Caki2 (cell line): ENCODE data around the gene IFRD1. TPM values are rescaled to one million over a fixed set of nuclear protein-coding genes. Genes with fewer than 3 reads are reported as not detected.

ENCODE experiments used
- DNase-seq: peaks from one replicate; pipeline ENCODE4 v3.0.0-alpha.2; 2015; ENCODE audit warnings: low read depth
- in situ Hi-C: cut with HindIII; loops from 2 replicates; pipeline ENCODE4 v1.10.0; 2016; ENCODE audit warnings: low sequenced_read_pairs, low pct_unique_long_range_greater_than_20kb, mixed read lengths
- total RNA-seq: library from RNA; depleted of rRNA; stranded (reverse); fragments of >200 nt; shearing (Covaris generic); gene quantifications from 2 replicates; pipeline ENCODE4 v1.2.3, GENCODE V29; 2014; ENCODE audit warnings: low replicate concordance; rRNA removed

IFRD1 gene, protein sequence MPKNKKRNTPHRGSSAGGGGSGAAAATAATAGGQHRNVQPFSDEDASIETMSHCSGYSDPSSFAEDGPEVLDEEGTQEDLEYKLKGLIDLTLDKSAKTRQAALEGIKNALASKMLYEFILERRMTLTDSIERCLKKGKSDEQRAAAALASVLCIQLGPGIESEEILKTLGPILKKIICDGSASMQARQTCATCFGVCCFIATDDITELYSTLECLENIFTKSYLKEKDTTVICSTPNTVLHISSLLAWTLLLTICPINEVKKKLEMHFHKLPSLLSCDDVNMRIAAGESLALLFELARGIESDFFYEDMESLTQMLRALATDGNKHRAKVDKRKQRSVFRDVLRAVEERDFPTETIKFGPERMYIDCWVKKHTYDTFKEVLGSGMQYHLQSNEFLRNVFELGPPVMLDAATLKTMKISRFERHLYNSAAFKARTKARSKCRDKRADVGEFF
- total RNA-seq: 21.3 and 37.5 TPM in 2 replicates

DNA sequence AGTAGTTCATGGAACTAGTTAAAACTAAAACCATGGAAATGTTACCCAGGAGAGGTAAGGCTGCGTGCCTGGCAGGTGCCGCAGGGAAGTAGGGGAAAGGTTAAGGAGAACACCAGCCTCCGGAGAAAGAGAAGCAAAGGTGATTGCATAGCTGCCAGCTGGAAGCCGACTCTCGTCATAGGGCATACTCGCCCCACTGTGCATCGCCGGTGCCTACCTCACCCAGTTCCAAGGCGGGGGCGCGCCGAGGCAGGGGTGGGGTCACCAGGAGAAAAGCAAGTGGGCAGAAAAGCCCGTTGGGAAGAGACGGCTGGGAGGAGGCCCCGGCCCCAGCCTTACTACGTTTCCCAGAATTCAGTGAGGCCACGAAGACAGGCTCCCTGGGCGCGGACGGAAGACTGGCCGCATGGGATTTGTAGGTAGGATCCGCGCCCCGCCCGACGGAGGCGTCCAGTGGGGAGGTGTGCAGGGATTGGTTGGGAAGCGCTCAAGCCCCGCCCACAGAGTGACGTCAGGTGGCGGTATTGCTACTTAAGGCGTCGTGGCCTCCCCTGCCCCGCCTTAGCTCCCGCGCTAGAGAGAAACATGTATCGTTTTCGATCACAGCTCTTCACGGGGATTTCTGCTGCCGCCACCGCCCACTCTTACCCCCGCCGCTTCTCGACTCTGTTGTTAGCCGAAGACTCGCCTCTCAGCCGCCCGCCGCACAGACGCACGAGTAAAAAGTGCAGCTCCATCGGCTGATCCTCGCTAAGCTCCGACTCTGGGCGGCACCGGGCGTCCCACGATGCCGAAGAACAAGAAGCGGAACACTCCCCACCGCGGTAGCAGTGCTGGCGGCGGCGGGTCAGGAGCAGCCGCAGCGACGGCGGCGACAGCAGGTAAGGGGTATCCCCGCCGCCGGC is at the start of gene IFRD1:
Gene IFRD1, plus strand, starts transcription at position 559 of the 905 bp plus-strand sequence. Its CDS starts 229 bp downstream, at position 788.
- in situ Hi-C loops: no loop called here
- peak; percentile 96 for DNase-seq

DNA sequence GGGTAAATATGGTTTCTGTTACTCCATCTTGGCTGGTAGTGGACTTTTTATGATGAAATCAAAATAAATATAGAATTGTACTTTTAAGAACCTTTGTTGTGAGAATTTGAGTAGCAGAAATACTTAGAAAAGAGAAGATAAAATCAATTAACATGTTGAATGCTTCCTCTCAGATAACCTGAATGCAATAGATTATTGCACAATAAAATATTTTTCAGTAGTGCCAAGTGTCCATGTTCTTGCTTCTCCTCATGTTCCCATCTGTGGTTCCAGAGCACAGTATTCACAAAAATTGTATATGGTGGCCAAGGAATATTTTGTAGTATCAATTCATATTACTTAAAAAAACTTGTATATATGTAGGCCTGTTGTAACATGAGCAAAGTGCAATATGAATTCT is 45.9 kb upstream of the IFRD1 start:
- in situ Hi-C loops: loop anchor here (25.0 kb wide), 1 partner anchor 317 kb away; no protein-coding TSS in a partner anchor

DNA sequence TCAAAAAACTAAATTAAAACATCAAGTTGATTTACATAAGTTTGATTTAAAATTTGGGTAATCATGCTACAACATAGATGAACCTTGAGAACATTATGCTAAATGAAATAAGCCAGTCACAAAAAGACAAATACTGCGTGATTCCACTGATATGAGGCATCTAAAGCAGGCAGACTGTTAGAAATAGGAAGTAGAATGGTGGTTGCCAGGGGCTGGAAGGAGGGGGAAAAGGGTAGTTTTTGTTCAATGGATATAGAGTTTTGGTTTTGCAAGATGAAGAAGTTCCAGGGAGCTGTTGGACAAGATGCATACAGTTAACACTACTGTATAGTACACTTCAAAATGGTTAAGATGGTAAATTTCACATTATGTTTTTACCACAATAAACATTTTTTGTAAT is 45.0 kb upstream of the IFRD1 start:
- in situ Hi-C loops: loop anchor here (25.0 kb wide), 1 partner anchor 318 kb away; no protein-coding TSS in a partner anchor
- no peak for DNase-seq

More for the DNA sequence above, 45.9 kb upstream of the IFRD1 start:
- DNase-seq: no peak

DNA sequence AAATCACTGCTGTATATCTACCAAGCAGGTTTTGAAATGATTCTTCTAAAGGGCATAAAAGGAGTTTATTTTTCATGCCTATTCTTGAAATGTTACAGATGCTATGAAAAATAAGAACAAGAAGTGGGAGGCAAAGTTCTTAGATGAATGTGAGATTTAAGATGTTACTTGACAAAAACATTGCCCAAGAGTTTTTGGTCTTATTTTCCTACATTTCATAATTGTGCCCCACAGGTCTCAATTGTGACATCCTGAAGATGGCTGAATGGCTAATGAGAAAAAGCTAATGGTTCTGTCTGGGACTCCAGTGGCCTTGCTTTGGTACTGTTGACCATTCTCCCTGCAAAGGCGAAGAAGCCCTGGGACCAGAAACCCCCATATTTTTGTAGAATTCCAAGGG is 43.0 kb upstream of the IFRD1 start:
- DNase-seq: no peak
- in situ Hi-C loops: loop anchor here (25.0 kb wide), 1 partner anchor 320 kb away; no protein-coding TSS in a partner anchor

DNA sequence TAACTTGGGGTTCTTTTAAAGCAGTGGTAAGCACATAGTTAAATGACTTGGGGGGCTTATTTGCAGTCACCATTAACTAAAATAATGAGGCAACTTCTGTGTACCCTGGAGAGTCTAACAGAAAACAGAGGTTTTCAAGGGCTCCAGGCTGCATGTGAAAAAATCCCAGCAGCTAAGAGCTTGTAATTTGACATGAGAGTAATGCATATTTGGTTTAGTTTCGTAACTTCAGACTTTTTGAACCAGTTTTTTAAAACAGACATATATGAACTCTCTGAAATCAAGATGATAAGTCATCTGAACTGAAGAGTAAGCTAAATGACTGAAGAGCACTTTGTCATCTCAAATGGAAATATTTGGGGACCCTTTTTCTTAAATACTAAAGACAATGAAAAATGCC is 40.2 kb upstream of the IFRD1 start:
- DNase-seq: no peak
- in situ Hi-C loops: loop anchor here (25.0 kb wide), 1 partner anchor 323 kb away; no protein-coding TSS in a partner anchor

DNA sequence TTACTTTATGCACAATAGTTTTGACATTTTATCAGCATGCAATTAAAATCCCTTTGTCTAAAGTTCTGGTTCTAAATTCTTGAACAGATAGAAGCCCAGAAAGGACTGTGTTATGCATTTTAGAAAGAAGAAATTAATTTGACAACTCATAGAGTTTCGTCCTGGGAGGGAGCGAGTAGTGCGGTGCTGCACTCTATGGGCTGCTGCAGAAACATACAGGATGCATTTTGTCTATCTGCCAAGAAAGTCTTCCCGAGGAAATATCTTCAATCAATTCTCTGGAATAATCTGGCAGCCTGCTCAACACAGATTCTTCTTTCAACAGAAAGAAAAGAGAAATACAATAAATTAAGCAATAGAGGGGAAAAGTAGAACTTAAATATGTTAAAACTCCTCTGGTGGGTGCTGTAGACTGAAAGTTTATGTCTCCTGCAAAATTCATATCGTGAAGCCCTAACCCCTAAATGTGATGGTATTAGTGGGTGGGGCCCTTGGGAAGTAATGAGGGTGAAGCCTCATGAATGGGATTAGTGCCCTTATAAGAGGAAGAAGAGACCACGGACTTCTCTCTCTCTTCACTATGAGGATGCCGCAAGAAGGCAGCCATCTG is 39.0 kb upstream of the IFRD1 start:
- in situ Hi-C loops: loop anchor here (25.0 kb wide), 1 partner anchor 324 kb away; no protein-coding TSS in a partner anchor
- DNase-seq: peak; percentile 17

DNA sequence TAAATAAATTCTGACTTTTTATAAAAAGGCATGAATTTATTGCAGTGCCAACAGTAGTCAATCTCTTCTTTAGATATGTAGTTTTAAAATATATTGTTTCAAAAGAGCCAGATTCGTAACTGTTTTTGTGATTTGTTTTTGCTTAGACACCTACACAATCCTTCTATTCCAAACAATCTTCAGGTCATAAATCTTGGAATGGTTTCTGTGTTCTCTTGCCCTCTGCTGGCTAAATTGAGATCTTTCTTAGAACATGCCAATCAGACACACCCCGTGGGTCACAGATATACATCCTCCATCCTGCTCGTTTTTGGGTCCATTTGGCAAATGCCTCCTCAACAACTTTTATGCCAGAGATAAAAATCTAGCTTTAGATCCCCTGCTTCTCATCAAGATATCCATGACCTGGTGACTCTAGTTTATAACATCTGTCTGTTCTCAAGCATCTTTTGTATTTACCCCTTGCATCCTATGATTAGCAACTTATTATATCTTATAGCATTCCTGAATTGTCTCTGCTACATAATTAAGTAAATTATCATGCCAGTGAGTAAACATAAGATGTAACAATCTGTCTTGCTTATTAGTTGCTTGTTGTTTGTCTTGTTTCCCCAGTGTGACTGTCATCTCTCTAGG is 35.3 kb upstream of the IFRD1 start:
- in situ Hi-C loops: loop anchor here (25.0 kb wide), 1 partner anchor 328 kb away; no protein-coding TSS in a partner anchor
- peak; percentile 33 for DNase-seq

DNA sequence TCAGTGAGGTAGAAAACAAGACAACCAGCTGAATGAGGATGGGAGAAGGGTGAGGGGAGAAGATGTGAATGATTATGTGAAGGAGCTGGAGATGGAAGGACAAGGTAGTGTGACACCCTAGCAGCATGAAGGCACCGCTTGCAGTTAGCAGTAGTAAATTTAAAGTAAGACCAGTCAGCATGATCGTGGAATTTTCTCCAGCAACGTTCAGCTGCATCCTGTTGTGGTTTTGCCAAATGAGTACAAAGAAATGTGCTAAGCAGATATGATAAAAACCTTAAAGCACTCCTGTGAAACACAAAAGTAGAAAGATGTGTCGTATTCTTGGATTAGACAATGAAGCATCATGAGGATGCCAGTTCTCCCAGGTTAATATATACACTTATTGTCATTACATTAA is 34.1 kb upstream of the IFRD1 start:
- in situ Hi-C loops: loop anchor here (25.0 kb wide), 1 partner anchor 329 kb away; no protein-coding TSS in a partner anchor
- no peak for DNase-seq

DNA sequence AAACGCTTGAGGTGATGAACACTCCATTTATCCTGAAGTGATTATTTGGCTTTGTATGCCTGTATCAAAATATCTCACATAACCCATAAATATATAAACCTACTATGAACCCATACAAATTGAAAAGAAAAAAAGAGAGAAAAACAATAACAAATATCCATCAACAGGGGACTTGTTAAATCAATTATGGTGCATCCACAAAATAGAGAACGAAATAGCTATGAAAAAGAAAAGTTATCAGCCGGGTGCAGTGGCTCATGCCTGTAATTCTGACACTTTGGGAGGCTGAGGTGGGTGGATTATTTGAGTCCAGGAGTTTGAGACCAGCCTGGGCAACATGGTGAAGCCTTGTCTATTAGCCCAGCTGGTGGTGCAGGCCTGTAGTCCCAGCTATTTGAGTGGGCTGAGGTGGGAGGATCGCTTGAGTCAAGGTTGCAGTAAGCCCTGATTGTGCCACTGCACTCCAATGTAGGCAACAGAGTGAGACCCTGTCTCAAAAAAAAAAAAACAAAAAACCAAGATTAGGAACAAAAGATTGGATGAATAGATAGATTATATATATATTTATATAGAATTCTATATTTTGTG is 30.6 kb upstream of the IFRD1 start:
- DNase-seq: no peak
- in situ Hi-C loops: loop anchor here (25.0 kb wide), 1 partner anchor 332 kb away; no protein-coding TSS in a partner anchor

DNA sequence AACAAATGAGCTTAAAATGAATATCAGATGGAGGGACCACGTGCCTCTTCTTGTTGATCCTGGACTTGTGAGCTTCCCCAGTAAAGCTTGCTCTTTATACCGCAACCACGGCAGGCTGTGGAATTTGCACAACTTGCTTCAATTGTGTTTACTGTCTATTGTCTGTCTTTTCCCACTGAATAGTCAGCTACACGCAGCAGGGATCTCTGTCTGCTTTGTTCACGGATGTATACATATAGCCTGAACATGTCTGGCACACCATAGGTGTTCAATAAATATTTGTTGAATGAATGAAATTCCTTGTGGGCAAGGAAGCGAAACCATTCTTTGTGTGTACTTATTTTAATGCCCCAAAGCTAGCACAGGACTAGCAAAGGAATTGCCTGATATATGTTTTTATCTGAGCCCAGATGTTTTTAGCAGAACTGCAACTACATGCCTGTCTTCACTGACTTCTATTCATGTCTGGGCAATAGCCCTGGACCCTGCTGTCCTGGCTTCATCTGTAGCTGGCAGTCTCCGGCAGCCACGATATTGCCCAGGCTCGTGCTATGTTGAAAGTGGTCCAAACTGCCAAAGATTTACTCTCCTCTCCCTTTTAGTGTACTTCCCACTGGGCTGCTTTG is 29.9 kb upstream of the IFRD1 start:
- in situ Hi-C loops: loop anchor here (25.0 kb wide), 1 partner anchor 333 kb away; no protein-coding TSS in a partner anchor
- DNase-seq: peak; percentile 26

DNA sequence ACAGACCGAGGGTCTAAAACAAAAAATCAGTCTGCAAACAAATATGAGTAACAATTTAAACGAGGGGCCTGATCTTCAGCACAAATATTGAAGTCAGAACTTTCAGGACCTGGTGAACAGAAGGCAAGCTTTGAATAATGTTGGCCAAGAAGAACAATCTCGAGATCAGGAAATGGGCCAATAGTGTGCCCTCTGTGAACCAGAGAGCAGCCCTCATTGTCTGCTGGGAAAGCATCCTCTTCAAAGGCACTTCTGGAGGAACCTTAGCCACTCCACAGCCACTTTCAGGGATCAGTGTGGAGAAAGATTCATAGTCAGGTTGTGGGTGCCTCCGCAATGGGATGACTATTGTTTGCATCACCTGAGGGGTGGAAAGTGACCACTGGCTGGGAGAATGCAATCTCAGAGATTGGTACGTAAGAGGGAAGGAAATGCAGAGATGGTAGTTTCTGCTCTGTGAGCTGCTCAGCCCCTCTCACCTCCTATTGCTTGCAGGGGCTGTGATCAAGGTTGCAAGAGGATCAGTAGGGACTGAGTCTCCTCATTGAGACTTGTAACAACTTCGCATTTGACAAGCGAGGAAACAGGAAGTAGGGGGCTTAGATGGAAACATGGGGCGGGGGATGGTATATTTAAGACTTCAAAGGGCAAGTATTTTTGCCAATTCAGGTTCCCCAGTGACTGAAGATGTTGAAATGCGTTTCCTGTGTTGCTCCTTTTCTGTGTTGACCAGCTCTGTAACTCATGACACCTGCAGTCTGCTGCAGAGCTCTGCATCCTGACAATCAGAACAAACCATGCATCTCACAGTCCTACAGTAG is 28.4 kb upstream of the IFRD1 start:
- no peak for DNase-seq
- in situ Hi-C loops: loop anchor here (25.0 kb wide), 1 partner anchor 335 kb away; no protein-coding TSS in a partner anchor

DNA sequence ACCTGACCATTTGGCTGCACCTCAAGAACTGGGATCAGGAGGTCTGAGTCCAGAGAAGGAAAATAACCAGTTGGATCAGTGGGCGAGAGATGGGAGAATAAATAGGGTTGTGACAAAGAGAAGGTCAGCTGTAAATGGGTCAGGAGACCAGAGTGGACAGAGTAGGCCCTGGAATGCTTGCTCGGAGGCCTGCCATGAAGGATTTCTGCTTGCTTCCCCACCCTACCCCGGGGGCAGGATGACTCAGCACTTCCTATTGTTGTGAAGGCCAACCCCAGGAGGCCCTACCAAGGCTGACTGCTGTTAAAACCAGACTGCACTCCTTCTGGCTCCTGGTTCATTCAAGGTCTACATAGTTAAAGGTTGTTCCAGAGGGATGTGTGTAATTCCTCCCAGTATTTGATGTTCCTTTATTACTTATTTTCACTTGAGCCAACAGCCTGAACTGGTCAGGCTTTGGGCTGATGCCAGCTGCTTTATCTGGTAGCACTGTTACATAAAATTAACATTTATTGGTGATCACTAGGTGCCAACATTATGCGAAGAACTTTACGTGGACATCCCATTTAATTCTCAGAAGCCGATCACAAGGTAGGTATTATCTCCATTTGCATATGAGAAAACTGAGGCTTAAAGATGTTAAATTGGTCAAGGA is 27.3 kb upstream of the IFRD1 start:
- DNase-seq: peak; percentile 67
- in situ Hi-C loops: loop anchor here (25.0 kb wide), 1 partner anchor 336 kb away; no protein-coding TSS in a partner anchor

DNA sequence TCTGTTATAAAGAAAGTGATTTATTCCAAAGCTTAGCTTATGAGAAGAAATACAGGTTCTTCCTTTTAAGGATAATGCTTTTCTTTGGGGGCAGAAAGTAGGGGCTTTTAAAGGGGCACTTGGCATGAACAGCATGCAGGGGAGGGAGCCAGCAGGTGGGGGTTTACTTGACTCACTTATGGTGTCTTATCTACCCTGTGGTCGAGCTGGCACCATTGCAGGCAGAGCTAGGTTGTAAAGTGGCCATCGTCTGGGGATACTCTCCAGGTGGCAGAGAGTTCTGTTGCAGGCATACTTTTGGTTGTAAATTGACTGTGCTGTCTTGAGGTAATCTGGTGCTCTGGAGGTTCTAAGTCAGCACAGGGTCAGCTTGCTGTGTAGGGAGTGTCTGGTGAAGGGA is 26.3 kb upstream of the IFRD1 start:
- no peak for DNase-seq
- in situ Hi-C loops: loop anchor here (25.0 kb wide), 1 partner anchor 337 kb away; no protein-coding TSS in a partner anchor

DNA sequence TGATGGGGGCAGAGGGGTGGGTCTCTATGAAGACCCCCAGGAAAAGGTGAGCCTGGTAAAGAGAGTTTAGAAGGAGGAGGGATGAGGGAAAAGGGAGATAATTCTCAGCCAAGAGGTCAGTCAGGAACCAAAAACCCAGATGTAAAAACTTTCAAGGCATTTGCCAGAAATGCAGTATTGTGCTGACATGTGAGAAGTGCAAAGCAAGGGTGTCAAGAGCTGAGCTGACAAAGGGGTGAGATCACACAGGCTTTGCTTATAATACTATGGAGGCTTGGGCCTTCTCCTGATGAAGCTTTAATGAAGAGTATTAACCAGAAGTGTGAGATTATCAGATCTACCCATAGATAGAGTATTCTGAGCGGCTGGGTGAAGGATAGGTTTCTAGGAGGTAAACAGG is 22.3 kb upstream of the IFRD1 start:
- no peak for DNase-seq
- in situ Hi-C loops: no loop called here

DNA sequence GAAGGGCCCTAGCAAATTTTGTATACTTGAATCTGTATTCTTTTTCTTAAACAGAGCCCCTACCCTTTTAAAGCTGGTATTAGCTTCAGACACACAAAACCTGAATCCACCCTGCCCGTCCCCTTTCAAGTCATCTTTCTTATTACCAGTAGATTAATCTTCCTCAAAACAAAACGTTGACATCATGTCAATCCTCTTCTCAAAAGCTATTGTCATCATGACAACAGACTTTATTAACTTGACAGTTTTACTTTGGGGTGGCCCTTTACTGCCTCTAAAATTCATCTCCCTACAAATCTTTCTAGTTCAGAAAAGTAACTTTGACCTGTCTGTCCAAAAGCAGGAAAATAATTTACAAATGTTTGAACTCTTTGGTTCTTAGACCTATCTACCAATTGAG is 21.5 kb upstream of the IFRD1 start:
- no peak for DNase-seq
- in situ Hi-C loops: no loop called here
